NCI-H345 treated with DMSO at 0.1 percent for 48 hours (cell line): ENCODE data around the gene SESTD1.

Experiments
- DNase-seq: peaks from one replicate; lab custom pipeline; 2025; ENCODE audit not compliant: unreplicated experiment; lab: John Stamatoyannopoulos, UW

SESTD1 gene, protein sequence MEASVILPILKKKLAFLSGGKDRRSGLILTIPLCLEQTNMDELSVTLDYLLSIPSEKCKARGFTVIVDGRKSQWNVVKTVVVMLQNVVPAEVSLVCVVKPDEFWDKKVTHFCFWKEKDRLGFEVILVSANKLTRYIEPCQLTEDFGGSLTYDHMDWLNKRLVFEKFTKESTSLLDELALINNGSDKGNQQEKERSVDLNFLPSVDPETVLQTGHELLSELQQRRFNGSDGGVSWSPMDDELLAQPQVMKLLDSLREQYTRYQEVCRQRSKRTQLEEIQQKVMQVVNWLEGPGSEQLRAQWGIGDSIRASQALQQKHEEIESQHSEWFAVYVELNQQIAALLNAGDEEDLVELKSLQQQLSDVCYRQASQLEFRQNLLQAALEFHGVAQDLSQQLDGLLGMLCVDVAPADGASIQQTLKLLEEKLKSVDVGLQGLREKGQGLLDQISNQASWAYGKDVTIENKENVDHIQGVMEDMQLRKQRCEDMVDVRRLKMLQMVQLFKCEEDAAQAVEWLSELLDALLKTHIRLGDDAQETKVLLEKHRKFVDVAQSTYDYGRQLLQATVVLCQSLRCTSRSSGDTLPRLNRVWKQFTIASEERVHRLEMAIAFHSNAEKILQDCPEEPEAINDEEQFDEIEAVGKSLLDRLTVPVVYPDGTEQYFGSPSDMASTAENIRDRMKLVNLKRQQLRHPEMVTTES

DNA sequence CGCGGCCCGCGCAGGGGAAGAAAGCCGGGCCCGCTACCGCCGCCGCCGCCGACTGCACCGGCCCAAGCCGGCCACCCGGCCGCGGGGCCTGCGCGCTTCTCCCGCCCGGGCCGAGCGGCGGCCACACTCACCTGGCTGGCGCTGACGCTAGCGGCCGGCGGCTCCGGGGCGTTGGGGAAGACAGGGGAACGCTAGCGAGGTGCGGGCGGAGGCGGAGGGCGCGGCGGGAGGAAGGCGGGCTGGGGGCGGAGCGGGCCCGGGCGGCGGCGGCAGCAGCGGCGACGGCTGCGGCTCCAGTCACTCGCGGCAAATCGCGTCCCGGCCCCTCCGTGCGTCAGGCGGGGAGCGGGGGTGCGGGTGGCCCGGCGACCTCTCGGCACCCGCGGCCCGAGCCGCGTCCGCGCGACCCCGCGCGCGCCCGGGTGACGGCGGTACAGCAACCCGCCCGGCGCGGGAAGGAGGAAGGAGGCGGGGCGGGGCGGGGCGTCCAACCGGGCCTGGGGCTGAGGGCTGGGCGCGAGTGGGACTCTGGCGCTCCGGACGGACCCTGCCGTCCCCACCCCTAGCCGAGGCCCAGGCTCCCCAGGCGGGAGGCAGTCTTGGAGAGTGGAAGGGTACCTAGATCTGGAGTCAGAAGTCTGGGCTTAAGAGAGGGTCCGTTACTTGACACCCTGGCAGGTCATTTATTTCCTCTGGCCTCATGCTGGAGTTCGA lies at the start of gene SESTD1:
Gene SESTD1, minus strand, starts transcription at position 465 of the 714 bp plus-strand sequence. CDS start 72,991 bp downstream, outside the sequence.
- DNase-seq = no peak

DNA sequence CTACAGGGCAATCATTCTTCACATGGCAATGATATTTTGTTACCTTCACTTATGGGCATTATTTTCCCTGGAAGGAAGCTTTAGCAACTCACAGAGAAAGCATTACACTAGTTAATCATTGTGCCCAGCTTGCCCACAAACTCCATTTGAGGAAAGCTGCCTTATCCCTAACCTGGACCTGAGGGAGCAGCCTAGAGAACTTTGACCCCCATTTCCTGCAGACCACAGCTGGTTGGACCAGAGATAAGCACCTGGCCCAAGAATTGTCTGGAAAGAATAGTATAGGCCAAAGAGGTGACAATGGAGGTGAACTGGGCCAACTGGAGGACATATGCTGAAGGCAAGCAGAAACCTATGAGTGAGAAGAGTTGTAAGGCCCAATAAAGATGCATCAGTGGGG lies 48.4 kb upstream of the SESTD1 start:
- no peak for DNase-seq

- no peak for DNase-seq
Observed at GRCh38 chr2:179311101-179311500, 46.5 kb upstream of the SESTD1 start.

DNA sequence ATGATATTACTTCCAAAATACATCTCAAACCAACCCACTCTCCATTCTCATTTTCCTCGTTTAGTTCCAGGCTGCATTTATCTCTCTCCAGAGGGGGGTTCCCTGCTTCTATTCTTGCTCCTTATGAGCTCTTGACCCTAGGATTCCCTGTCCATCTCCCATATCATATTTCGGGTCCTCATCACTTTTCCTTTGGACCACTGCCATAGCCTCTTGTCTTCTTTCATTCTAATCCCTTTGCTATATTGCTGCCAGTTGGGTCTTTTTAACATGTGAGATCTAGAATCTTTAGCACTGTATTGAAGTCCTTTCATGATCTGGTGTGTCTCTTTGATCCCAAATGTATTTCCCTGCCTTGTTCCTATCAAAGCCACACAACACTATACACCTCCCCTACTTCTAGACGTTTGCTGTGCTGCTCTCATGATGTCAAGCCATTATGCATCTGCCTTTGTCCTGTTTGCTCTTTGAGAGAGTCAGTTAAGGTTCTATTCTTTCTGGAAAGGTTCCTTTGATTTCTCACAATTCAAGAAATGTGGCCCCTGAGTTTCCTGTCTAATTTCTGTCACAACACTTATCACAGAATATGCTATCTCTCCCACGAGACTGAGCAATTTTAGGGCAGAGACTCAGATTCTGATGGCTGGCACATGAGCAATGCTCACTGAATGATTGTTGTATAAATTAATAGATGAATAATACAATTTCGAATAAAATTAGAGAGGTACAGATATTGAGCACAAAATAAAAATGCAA lies 43.2 kb upstream of the SESTD1 start:
- DNase-seq = no peak

DNA sequence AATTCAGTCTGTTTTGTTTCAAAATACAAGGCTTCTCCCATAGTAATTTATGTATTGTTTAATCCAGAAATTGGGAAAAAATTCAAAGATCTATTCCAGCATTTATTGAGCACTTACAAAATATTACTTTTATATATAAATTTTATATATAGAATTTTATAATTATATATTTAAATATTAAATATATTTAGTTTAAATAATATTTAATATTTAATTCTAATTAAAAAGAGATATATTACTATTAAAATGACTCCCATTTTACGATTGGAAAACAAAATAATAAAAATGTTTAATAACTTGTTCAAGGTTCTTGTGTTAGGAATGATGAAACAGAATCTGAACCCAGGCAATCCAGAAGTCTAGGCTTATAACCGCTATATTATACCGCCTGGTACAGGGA lies 40.5 kb upstream of the SESTD1 start:
- DNase-seq = no peak

- DNase-seq = no peak
Observed at GRCh38 chr2:179304424-179304823, 39.8 kb upstream of the SESTD1 start.

GRCh38 chr2:179302764-179303571 lies 38.3 kb upstream of the SESTD1 start:
- DNase-seq = no peak

GRCh38 chr2:179302149-179302548 lies 37.5 kb upstream of the SESTD1 start:
- no peak for DNase-seq

DNA sequence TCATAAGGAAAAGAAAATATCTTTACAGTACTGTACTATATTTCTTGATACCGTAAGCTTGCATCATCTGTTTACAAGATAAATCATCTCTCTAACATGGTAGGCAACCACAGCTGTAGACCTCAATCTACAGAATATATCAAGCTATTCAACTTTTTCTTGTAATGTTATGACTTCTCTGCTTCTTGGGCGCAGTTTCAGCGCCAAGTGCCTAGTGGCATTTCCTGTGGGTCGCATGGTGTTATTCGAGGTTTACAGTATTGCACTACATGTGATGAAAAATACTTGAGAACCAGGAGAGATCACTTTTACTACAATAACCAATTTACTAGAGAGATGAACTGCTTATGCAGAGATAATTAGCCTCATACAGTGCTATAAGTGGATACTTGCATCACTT lies 34.0 kb upstream of the SESTD1 start:
- no peak for DNase-seq

GRCh38 chr2:179297927-179298326 lies 33.3 kb upstream of the SESTD1 start:
- no peak for DNase-seq

- DNase-seq = no peak
Observed at GRCh38 chr2:179290329-179290728, 25.7 kb upstream of the SESTD1 start.

GRCh38 chr2:179285060-179285459 lies 20.4 kb upstream of the SESTD1 start:
- DNase-seq = no peak

GRCh38 chr2:179277429-179278196 lies 13.0 kb upstream of the SESTD1 start:
- no peak for DNase-seq

DNA sequence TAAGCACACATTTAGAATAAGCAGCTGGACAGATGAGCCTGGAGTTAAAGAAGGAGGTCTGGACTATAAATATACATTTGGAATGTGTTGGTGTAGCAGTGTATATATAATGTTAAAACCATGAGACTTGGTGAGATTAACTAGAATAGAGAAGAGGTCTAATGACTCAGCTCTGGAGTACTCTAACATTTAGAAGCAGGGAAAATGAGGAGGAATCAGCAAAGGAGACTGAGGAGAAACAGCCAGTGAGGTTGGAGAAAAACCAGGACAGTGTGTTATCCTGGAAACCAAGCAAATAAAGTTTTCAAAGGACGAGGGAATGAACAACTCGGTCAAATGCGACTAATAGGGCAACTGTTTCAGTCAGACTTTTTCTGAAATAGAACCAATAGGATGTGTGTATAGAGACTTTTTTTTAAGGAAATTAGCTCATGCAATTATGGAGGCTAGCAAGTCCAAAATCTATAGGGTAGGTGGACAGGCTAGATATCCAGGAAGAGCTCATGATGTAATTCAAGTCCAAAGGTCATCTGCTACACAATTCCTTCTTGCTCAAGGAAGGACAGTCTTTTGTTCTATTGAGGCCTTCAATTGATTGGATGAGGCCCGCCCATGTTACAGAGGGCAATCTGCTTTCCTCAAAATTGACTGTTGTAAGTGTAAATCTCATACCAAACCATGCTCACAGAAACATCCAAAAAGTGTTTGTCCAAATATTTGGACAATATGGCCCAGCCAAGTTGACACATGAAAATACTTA lies 10.8 kb upstream of the SESTD1 start:
- DNase-seq = no peak

GRCh38 chr2:179274749-179275148 lies 10.1 kb upstream of the SESTD1 start:
- no peak for DNase-seq

DNA sequence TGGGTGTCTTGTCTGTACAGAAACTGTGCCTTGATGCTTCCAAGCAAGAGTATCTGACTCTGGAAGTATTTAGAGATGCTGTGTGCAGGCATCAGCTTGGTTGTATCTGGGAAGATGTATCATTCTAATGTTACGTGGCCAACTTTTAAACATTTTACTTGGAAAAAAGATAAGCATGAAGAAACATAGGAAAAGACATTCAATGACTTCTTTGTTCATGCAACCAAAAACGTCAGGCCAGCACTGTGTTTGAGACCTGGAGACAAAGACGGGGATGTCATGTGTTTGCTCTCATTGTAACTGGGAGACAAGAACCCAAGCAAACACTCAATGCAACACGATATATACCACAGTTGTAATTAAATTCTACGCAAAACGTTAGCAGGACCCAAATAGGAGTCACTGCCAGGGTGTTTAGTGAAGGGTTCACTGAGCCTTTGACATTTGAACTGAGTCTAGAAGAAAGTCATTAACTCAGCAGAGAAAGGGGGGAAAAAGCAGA lies 8.9 kb upstream of the SESTD1 start:
- peak; percentile 54 for DNase-seq

- DNase-seq = peak; percentile 41
Observed at GRCh38 chr2:179272406-179273192, 8.0 kb upstream of the SESTD1 start.

DNA sequence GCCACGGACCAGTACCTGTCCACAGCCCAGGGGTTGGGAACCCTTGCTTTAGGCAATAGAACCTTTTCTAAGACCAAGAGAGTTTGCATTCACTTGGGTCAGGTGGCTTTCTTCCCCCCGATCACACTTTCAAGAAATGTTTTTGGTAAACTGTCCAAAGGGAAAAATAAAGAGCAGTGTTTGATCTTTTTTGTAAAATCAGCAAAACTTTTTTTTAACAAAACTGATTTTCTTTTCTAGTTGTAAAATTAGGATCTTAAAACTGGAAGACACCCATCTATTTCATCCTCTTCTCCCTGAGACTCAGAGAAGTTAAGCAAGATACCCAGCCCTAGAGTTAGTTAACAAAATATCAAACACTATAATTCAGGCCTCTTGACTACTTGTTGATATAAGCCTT lies 6.1 kb upstream of the SESTD1 start:
- no peak for DNase-seq
